Peyer's patch (tissue), 4 donors: ENCODE results near the gene ZNF827.

Experiments used
- POLR2A ChIP-seq, 2 donors: fragments of 450-650 bp; IDR thresholded peaks; one replicate each; pipeline ENCODE4 v1.5.1; 2017; ENCODE audit warnings: antibody characterized with exemption in 2 of 2, mild to moderate bottlenecking in 2 of 2, moderate library complexity in 2 of 2
- TF ChIP-seq, protein P1 (sequence below), 6 experiments: fragments of 450-650 bp in 4 of 6; fragments of 200-600 bp in 2 of 6; sonication (generic) in 1 of 6; IDR thresholded peaks; one replicate each; pipeline ENCODE4 v1.5.1; 2017 to 2019; ENCODE audit warnings: antibody characterized with exemption in 6 of 6, mild to moderate bottlenecking in 3 of 6, moderate library complexity in 1 of 6

DNA sequence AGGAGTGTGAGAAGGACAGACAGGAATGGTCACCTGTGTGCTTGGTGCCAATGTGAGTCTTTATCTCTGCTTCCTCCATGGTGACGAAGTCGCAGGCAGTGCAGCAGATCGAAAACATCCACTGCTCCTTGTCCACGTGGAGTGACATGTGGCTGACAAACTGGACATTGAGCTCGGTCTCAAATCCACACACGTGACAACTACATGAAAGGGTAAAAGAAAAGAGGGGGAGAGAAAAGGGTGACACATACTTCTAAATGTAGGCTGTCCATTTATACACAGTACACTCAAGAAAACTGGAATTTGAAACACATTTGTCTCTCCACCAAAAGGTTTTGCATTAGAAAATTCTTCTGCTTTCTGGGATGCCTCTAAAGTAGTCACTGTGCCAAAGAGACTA lies 164.2 kb downstream of the ZNF827 start:
- TF ChIP-seq, protein P1, sequence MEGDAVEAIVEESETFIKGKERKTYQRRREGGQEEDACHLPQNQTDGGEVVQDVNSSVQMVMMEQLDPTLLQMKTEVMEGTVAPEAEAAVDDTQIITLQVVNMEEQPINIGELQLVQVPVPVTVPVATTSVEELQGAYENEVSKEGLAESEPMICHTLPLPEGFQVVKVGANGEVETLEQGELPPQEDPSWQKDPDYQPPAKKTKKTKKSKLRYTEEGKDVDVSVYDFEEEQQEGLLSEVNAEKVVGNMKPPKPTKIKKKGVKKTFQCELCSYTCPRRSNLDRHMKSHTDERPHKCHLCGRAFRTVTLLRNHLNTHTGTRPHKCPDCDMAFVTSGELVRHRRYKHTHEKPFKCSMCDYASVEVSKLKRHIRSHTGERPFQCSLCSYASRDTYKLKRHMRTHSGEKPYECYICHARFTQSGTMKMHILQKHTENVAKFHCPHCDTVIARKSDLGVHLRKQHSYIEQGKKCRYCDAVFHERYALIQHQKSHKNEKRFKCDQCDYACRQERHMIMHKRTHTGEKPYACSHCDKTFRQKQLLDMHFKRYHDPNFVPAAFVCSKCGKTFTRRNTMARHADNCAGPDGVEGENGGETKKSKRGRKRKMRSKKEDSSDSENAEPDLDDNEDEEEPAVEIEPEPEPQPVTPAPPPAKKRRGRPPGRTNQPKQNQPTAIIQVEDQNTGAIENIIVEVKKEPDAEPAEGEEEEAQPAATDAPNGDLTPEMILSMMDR (IDR thresholded peaks at IDR 0.05), result no peak
- no peak for TF ChIP-seq POLR2A (IDR thresholded peaks at IDR 0.05)
